ENCODE measurements around the gene SERPINA5.

SERPINA5 gene

GRCh38 chr14:94581127-94581999 lies at the start of gene SERPINA5:
Gene SERPINA5 (plus strand): TSS chr14:94581426. CDS start chr14:94587363, 5,937 bp downstream.
- no peak for DNase-seq

- no peak for DNase-seq
These were observed 48.8 kb upstream of the SERPINA5 start for GRCh38 chr14:94532447-94532846.

GRCh38 chr14:94535506-94535905 lies 45.7 kb upstream of the SERPINA5 start:
- DNase-seq: no peak

GRCh38 chr14:94536836-94537235 lies 44.4 kb upstream of the SERPINA5 start:
- DNase-seq: no peak

GRCh38 chr14:94538070-94538740 lies 43.0 kb upstream of the SERPINA5 start:
- no peak for DNase-seq

- no peak for DNase-seq
These were observed 42.0 kb upstream of the SERPINA5 start for GRCh38 chr14:94539181-94539580.

GRCh38 chr14:94540031-94540794 lies 41.0 kb upstream of the SERPINA5 start:
- no peak for DNase-seq

- DNase-seq: no peak
These were observed 39.8 kb upstream of the SERPINA5 start for GRCh38 chr14:94541234-94541975.

- no peak for DNase-seq
These were observed 39.0 kb upstream of the SERPINA5 start for GRCh38 chr14:94542111-94542810.

GRCh38 chr14:94542811-94543440 lies 38.3 kb upstream of the SERPINA5 start:
- DNase-seq: no peak

GRCh38 chr14:94543449-94544124 lies 37.6 kb upstream of the SERPINA5 start:
- no peak for DNase-seq

GRCh38 chr14:94544726-94545125 lies 36.5 kb upstream of the SERPINA5 start:
- DNase-seq: no peak

GRCh38 chr14:94545131-94545841 lies 35.9 kb upstream of the SERPINA5 start:
- no peak for DNase-seq

GRCh38 chr14:94547151-94547680 lies 34.0 kb upstream of the SERPINA5 start:
- DNase-seq: no peak

GRCh38 chr14:94547726-94548125 lies 33.5 kb upstream of the SERPINA5 start:
- DNase-seq: no peak

- DNase-seq: no peak
These were observed 32.9 kb upstream of the SERPINA5 start for GRCh38 chr14:94548131-94548998.

- DNase-seq: peak in 3 of 6 experiments; percentile 2 to 14 (median 9)
These were observed 31.9 kb upstream of the SERPINA5 start for GRCh38 chr14:94548999-94549985.

- no peak for DNase-seq
These were observed 31.2 kb upstream of the SERPINA5 start for GRCh38 chr14:94550041-94550440.
